Vagina (tissue), 2 donors: ENCODE results near the gene PCGF2.

ENCODE experiments used
- POLR2A ChIP-seq, 2 donors: fragments of 450-650 bp; IDR thresholded peaks; one replicate each; pipeline ENCODE4 v1.6.1; 2017; ENCODE audit warnings: antibody characterized with exemption in 2 of 2, mild to moderate bottlenecking in 2 of 2, moderate library complexity in 2 of 2
- POLR2AphosphoS5 ChIP-seq, 2 donors: sonication (generic); formaldehyde crosslinking; IDR thresholded peaks; one replicate each; pipeline ENCODE4 v1.9.0; 2017; ENCODE audit warnings: antibody characterized with exemption in 2 of 2, mild to moderate bottlenecking in 2 of 2, low read depth in 1 of 2; ENCODE audit not compliant: insufficient read depth in 1 of 2
- TF ChIP-seq, protein P1 (sequence below), 3 experiments: fragments of 450-650 bp in 2 of 3; fragments of 200-600 bp in 1 of 3; sonication (generic) in 1 of 3; IDR thresholded peaks; one replicate each; pipeline ENCODE4 v1.5.1; 2017 to 2019; ENCODE audit warnings: antibody characterized with exemption in 3 of 3, mild to moderate bottlenecking in 2 of 3, moderate library complexity in 2 of 3

DNA sequence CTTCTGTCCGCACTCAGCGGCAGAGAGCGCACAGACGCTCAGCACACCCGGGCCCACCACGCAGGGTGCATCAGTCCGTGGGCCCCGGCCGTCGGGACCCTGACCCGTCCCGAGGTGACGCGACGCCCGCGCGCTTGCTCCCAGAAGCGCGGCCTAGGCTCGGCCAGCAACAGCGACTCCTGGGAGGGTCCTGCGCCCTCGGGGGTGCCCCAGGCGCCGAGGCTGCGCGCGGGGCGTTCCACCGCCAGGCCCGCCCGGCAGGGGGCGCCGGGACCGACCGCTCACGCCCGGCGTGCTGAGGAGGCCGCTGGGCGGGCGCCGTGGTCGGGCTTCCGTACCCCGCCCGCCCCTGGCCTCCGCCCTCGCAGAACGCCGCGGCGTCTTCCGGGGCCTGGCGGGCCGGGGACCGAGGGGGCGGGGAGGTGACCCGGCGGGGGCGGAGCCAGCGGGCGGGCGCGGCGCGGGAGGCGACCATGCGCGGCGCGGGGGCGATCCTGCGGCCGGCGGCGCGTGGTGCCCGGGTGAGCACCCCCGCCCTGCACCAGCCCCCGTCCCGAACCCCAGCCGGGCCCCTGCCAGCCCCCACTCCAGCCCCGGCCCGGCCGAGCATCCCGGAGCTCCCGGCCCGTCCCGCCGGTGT is 18.1 kb downstream of the PCGF2 start, which contains the start of gene CISD3:
- TF ChIP-seq, protein P1, sequence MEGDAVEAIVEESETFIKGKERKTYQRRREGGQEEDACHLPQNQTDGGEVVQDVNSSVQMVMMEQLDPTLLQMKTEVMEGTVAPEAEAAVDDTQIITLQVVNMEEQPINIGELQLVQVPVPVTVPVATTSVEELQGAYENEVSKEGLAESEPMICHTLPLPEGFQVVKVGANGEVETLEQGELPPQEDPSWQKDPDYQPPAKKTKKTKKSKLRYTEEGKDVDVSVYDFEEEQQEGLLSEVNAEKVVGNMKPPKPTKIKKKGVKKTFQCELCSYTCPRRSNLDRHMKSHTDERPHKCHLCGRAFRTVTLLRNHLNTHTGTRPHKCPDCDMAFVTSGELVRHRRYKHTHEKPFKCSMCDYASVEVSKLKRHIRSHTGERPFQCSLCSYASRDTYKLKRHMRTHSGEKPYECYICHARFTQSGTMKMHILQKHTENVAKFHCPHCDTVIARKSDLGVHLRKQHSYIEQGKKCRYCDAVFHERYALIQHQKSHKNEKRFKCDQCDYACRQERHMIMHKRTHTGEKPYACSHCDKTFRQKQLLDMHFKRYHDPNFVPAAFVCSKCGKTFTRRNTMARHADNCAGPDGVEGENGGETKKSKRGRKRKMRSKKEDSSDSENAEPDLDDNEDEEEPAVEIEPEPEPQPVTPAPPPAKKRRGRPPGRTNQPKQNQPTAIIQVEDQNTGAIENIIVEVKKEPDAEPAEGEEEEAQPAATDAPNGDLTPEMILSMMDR (IDR thresholded peaks at IDR 0.05) = peak; percentile 68 to 82 (median 71)
- TF ChIP-seq POLR2A (IDR thresholded peaks at IDR 0.05) = no peak
- no peak for TF ChIP-seq POLR2AphosphoS5 (IDR thresholded peaks at IDR 0.05; ENCODE audit: insufficient read depth in 1 of 2, low read depth in 1 of 2)
